HepG2 (cell line): ENCODE measurements around the gene WDR43.

Experiments
- CTCF ChIP-seq: sonication (generic); formaldehyde crosslinking; IDR thresholded peaks from 2 replicates; pipeline ENCODE4 v1.5.0; 2020; ENCODE audit warnings: mild to moderate bottlenecking, missing genetic modification reagents, moderate library complexity
- YEATS2 ChIP-seq: sonication (generic); formaldehyde crosslinking; IDR thresholded peaks from 2 replicates; pipeline ENCODE4 v1.4.0; 2020; ENCODE audit warnings: missing genetic modification reagents, borderline replicate concordance

- TF ChIP-seq YEATS2 (no peak), CTCF (CRISPR knock-in tag) (no peak)
Observed at GRCh38 chr2:28868611-28869010, 25.9 kb upstream of the WDR43 start.
